Measurements from ENCODE around the gene MAN1C1. TPM values are rescaled to one million over a fixed set of nuclear protein-coding genes. Genes with fewer than 3 reads are reported as not detected.

The MAN1C1 gene
- total and polyA plus RNA-seq, 2 donors from 2014 or later: 31.7 to 65.5 TPM

DNA sequence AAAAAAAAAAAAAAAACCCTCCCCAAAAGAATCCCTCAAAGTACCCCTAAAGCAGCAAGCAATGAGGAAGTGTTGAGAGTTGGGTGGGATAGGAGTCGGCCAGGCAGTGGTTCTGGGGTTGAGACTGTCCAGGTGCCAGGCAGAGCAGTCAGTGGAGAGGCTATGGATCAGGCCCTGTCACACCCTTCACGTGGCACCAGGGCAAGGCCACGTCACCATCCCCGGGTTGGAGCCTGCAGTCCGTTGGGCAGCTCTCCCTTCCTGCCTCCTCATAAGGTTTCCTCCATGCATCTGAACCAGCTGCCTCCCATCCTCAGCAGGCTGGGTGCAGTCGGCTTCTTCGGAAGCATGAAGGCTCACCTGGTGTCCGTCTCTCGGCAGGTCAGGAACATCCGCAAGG, 146.9 kb downstream of the MAN1C1 start:
- no peak overlapping the region for H3K4me3 ChIP-seq (ENCODE audit: low read length in 3 of 3)
- DNase-seq (no peak), FAIRE-seq (no peak)
- H3K4me1 ChIP-seq (ENCODE audit: control insufficient read depth in 2 of 3, insufficient read depth in 2 of 3, low read depth in 1 of 3, low read length in 3 of 3): peaks cover 3 to 32% (median 31%) of the 10 kb centered on the region in 3 donors
- peaks cover 0 to 2% (median 0%) of the 10 kb centered on the region in 3 donors for H3K36me3 ChIP-seq (ENCODE audit: control insufficient read depth in 2 of 3, insufficient read depth in 3 of 3, low read length in 3 of 3)
- no peaks in the 10 kb centered on the region for H3K9me3 ChIP-seq (ENCODE audit: control insufficient read depth in 2 of 3, insufficient read depth in 1 of 3, low read length in 3 of 3)
- TF ChIP-seq CTCF (IDR thresholded peaks at IDR 0.05; ENCODE audit: borderline replicate concordance, extremely low read depth, insufficient read depth): no peak
- intact Hi-C loops (cut with DNase I): no loop called here
- H3K27ac ChIP-seq (ENCODE audit: low read depth in 2 of 2, low read length in 2 of 2): no peak overlapping the region
- no peak overlapping the region for H3K9ac ChIP-seq (ENCODE audit: low read length in 3 of 3)
- no peaks in the 10 kb centered on the region for H3K27me3 ChIP-seq (ENCODE audit: control insufficient read depth, insufficient read depth, low read length)

- FAIRE-seq: no peak
- peak overlapping the region in 1 of 2 donors; percentile 20 for H3K27ac ChIP-seq (ENCODE audit: low read depth in 2 of 2, low read length in 2 of 2)
- no peaks in the 10 kb centered on the region for H3K27me3 ChIP-seq (ENCODE audit: control insufficient read depth, insufficient read depth, low read length)
- peak in 4 of 5 donors; percentile 50 to 68 (median 58) for DNase-seq
- peaks cover 0 to 2% (median 0%) of the 10 kb centered on the region in 3 donors for H3K36me3 ChIP-seq (ENCODE audit: control insufficient read depth in 2 of 3, insufficient read depth in 3 of 3, low read length in 3 of 3)
- no peak overlapping the region for H3K4me3 ChIP-seq (ENCODE audit: low read length in 3 of 3)
- no peak for TF ChIP-seq CTCF (IDR thresholded peaks at IDR 0.05; ENCODE audit: borderline replicate concordance, extremely low read depth, insufficient read depth)
- H3K4me1 ChIP-seq (ENCODE audit: control insufficient read depth in 2 of 3, insufficient read depth in 2 of 3, low read depth in 1 of 3, low read length in 3 of 3): peaks cover 10 to 31% (median 30%) of the 10 kb centered on the region in 3 donors
- H3K9me3 ChIP-seq (ENCODE audit: control insufficient read depth in 2 of 3, insufficient read depth in 1 of 3, low read length in 3 of 3): no peaks in the 10 kb centered on the region
- H3K9ac ChIP-seq (ENCODE audit: low read length in 3 of 3): peak overlapping the region in 1 of 3 donors; percentile 55
- intact Hi-C loops (cut with DNase I): no loop called here
Observed at GRCh38 chr1:25765136-25765922, 148.7 kb downstream of the MAN1C1 start.

DNA sequence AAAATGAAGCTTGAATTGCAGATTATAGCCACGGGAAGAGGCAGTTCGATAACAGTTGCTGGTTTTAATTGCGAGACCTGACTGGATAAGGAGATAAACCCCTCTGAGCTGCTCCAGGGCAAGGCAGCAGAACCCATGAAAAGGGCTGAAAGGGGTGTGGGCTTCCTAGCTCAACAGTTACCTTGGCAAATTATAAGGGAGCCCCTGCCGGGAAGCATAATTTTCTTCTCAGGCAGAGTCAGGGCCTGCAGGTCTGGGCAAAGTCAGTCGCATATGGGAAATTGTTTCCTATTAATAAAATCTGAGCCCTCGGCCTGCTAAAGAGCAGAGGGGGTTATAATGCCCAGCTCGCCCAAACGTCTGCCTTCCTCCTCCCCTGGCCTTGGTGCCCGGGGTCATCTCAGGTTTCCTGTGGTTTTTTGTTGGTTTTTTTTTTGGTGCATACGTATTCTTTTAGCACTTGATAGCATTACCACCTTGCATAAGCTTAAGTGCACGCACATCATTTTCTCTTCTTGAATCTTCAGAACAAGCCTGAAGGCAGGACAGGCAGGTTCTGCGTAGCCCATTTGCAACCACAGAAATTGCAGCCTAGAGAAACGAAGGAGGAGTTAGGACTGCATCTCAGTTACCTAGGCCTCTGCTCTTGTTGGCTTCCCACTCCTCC, 149.5 kb downstream of the MAN1C1 start:
- H3K4me1 ChIP-seq (ENCODE audit: control insufficient read depth in 2 of 3, insufficient read depth in 2 of 3, low read depth in 1 of 3, low read length in 3 of 3): peaks cover 15 to 37% (median 35%) of the 10 kb centered on the region in 3 donors
- H3K9ac ChIP-seq (ENCODE audit: low read length in 3 of 3): peak overlapping the region in 1 of 3 donors; percentile 55
- no peaks in the 10 kb centered on the region for H3K27me3 ChIP-seq (ENCODE audit: control insufficient read depth, insufficient read depth, low read length)
- peak in 1 of 5 donors; percentile 11 for DNase-seq
- no peak for TF ChIP-seq CTCF (IDR thresholded peaks at IDR 0.05; ENCODE audit: borderline replicate concordance, extremely low read depth, insufficient read depth)
- peaks cover 0 to 2% (median 0%) of the 10 kb centered on the region in 3 donors for H3K36me3 ChIP-seq (ENCODE audit: control insufficient read depth in 2 of 3, insufficient read depth in 3 of 3, low read length in 3 of 3)
- intact Hi-C loops (cut with DNase I): no loop called here
- H3K27ac ChIP-seq (ENCODE audit: low read depth in 2 of 2, low read length in 2 of 2): peak overlapping the region; percentile 20 to 51
- no peaks in the 10 kb centered on the region for H3K9me3 ChIP-seq (ENCODE audit: control insufficient read depth in 2 of 3, insufficient read depth in 1 of 3, low read length in 3 of 3)
- FAIRE-seq: no peak
- no peak overlapping the region for H3K4me3 ChIP-seq (ENCODE audit: low read length in 3 of 3)

Data from kidney (tissue), 14 donors.